Astrocyte of the spinal cord (primary cell): ENCODE results near the gene IL18R1.
A peak's percentile ranks its signal among the peaks of the same experiment; 100 is the strongest.

Source experiments
- DNase-seq: peaks from one replicate; pipeline ENCODE4 v3.0.0; 2011; ENCODE audit warnings: low read depth, low spot score
- H3K4me3 ChIP-seq: 2 replicates; pipeline ENCODE4 v1.5.1; 2011; ENCODE audit warnings: low read depth, mild to moderate bottlenecking, low read length, moderate library complexity
- in situ Hi-C: cut with HindIII; loops from 2 replicates; pipeline ENCODE4 v1.10.0; 2017; ENCODE audit warnings: low sequenced_read_pairs
- TF ChIP-seq, protein P1 (sequence below): IDR thresholded peaks from 2 replicates; pipeline ENCODE4 v1.5.1; 2012; ENCODE audit warnings: low read depth, mild to moderate bottlenecking, low read length, inconsistent platforms

IL18R1 gene

DNA sequence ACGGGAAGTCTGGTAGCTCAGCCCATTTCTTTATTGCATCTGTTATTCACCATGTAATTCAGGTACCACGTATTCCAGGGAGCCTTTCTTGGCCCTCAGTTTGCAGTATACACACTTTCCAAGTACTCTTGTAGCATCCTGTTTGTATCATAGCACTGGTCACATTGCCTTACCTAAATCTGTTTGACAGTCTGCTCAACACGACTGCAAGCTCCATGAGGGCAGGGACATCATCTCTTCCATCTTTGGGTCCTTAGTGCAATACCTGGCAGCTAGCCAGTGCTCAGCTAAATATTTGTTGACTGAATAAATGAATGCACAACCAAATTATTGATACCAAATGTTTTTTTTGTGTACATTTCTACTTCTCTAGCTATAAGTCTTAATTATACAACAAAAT is 11.2 kb upstream of the IL18R1 start:
- TF ChIP-seq, protein P1, sequence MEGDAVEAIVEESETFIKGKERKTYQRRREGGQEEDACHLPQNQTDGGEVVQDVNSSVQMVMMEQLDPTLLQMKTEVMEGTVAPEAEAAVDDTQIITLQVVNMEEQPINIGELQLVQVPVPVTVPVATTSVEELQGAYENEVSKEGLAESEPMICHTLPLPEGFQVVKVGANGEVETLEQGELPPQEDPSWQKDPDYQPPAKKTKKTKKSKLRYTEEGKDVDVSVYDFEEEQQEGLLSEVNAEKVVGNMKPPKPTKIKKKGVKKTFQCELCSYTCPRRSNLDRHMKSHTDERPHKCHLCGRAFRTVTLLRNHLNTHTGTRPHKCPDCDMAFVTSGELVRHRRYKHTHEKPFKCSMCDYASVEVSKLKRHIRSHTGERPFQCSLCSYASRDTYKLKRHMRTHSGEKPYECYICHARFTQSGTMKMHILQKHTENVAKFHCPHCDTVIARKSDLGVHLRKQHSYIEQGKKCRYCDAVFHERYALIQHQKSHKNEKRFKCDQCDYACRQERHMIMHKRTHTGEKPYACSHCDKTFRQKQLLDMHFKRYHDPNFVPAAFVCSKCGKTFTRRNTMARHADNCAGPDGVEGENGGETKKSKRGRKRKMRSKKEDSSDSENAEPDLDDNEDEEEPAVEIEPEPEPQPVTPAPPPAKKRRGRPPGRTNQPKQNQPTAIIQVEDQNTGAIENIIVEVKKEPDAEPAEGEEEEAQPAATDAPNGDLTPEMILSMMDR: no peak
- in situ Hi-C loops: no loop called here
- no peak for DNase-seq
- H3K4me3 ChIP-seq: no peak overlapping the region

DNA sequence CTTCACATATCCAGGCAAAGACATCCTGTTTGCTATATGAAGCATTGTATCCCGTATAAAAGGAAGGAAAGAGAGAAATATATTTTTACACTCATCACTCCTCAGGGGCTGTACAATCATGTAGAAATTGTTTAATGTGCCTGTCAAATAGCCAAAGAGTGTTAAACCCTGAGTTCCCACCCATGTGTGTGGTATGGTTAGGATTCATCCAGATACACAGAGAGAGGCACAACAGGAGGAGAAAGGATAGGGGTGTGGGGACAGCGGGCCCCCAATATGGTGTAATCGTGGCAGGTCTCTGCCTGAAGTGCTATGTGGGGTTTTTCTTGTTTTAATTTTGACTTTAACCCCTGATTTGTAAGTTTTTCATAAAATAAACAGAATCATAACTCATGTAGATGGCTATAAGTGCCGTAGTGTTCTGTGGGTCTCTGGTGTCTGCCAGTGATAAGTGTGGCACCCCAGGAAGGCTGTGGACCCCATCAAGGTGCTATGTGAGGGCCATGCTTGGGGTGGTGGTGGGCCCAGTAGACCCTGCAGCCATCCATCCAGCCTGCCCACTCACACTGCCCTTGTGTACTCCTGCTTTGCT is 10.2 kb upstream of the IL18R1 start:
- no peak overlapping the region for H3K4me3 ChIP-seq
- in situ Hi-C loops: no loop called here
- DNase-seq: no peak
- TF ChIP-seq, protein P1: no peak

DNA sequence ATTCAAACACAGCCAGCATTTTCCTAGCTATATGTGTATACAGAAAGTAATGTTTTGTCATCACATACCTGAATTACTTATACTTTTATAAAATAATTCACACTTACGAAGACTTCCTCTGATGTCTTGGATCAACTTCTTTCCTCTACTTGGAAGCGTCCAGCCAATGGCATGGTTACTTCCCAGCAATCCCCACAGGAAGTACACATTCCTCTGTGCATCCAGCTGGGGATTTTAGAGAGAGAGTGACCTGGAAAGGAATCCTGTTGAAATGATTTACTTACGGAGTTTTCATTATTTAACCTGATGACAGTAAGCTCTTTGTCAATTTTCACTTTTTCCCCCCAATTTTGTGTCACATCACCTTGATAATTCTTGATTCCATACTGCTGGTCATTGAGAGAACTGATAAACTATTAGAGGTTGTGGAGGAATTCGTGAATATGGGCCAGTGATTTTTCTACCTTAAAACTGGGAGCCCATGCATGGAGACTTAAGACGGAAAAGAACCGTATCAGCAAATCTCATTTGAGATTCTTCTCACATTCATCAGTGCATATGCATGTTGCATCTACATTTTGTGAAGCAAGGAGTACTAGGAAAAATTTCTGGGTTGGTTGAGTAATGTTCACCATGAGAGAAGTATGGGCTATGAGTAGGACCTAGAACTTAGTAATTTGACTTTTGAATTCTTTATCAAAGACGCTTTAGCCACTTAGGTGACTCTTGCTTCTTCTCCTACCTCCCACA is 9.0 kb upstream of the IL18R1 start:
- no peak overlapping the region for H3K4me3 ChIP-seq
- in situ Hi-C loops: no loop called here
- TF ChIP-seq, protein P1: no peak
- DNase-seq: no peak

DNA sequence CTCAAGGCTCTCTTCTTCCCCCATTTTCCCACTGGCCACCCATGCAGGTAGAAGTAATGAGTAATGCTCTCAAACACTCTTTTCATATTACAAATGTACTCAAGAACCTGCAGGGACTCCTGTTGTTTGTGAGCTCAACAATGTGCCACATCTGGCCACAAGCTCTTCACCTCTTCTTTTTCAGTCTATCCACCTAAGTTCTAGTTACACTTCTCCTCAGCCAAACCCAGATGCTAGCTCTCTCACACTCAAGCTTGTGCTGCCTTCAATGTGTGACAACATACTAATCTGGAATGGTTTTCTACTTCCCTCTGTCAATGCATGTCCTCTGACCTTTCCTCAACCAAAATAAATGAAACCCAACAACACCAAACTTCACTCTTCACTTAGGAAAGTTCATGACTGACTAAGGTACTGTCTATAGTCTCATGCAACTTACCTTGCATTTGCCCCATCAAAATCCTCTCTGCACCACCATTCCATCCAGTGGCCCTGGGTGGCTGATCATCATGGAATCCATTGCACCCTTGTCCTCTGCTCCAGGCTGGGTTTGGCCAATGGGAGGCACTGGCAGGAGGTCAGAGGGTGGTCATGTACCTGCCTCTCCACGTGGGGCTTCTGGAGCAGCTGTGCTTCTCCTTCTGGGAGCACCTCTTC is 5.3 kb upstream of the IL18R1 start:
- TF ChIP-seq, protein P1: no peak
- H3K4me3 ChIP-seq: no peak overlapping the region
- in situ Hi-C loops: no loop called here
- DNase-seq: no peak

DNA sequence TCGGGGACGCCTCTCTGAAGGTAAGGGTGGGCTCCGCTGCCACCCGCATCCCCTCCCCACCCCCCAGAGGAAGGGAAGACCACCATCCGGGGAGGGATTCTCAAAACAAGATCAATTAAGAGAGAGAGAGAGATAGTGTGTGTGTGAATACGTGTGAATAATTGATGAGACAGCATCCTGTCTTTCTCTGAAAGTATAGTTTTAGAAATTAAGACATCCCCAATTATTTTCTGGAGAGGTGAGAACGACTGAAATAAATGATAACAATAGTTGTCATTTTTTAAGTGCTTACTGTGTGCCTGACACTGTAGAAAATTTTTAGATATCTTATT is 751 bp downstream of the IL18R1 start:
- in situ Hi-C loops: no loop called here

DNA sequence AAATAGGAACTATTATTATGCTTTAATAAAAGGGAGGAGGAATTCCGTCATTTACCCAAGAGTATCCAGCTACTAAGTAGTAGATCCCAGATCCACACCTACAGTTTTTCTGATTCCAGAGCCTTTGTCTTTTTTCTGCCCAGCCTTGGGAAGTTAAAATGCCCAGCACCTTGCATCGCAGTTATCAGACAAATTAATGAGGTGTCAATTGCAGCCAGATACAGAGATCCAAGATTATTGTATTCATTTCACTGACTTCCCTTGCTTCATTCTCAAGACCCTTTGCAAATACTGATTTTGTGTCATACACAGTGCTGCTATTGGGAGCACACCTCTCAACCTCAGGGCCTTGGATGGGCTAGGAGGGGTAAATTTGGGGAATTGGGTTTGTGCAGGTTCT is 1.1 kb downstream of the IL18R1 start:
- DNase-seq: no peak
- in situ Hi-C loops: no loop called here
- TF ChIP-seq, protein P1: no peak
- H3K4me3 ChIP-seq: no peak overlapping the region

More for the DNA sequence above, 751 bp downstream of the IL18R1 start:
- H3K4me3 ChIP-seq: peak overlapping the region; percentile 61
- TF ChIP-seq, protein P1: no peak
- no peak for DNase-seq
